GM21529 (cell line): Measurements from ENCODE around the gene FLNC.

Experiments
- ATAC-seq: cut with Tn5 transposase; IDR thresholded peaks from one replicate; pipeline ENCODE4 v1.9.1; 2021; ENCODE audit not compliant: unreplicated experiment

The FLNC gene

GRCh38 chr7:128800567-128800966 lies 29.6 kb upstream of the FLNC start:
- ATAC-seq, result no peak

- ATAC-seq, result no peak
These were observed 29.2 kb upstream of the FLNC start for GRCh38 chr7:128801003-128801402.

GRCh38 chr7:128801667-128802418 lies 28.4 kb upstream of the FLNC start:
- no peak for ATAC-seq

GRCh38 chr7:128804484-128804883 lies 25.7 kb upstream of the FLNC start:
- ATAC-seq, result no peak

GRCh38 chr7:128805225-128805624 lies 25.0 kb upstream of the FLNC start:
- no peak for ATAC-seq

- ATAC-seq, result no peak
These were observed 23.0 kb upstream of the FLNC start for GRCh38 chr7:128807191-128807590.

GRCh38 chr7:128809363-128809762 lies 20.8 kb upstream of the FLNC start:
- ATAC-seq, result no peak

GRCh38 chr7:128810473-128810872 lies 19.7 kb upstream of the FLNC start:
- ATAC-seq, result no peak

- ATAC-seq, result no peak
These were observed 19.2 kb upstream of the FLNC start for GRCh38 chr7:128810997-128811396.

GRCh38 chr7:128811631-128812430 lies 18.4 kb upstream of the FLNC start:
- no peak for ATAC-seq

GRCh38 chr7:128812514-128813168 lies 17.6 kb upstream of the FLNC start:
- no peak for ATAC-seq

- no peak for ATAC-seq
These were observed 15.7 kb upstream of the FLNC start for GRCh38 chr7:128814499-128814898.

- no peak for ATAC-seq
These were observed 14.8 kb upstream of the FLNC start for GRCh38 chr7:128815289-128815942.

- ATAC-seq, result no peak
These were observed 11.5 kb upstream of the FLNC start for GRCh38 chr7:128818694-128819093.

GRCh38 chr7:128821724-128822123 lies 8.5 kb upstream of the FLNC start:
- no peak for ATAC-seq

- ATAC-seq, result no peak
These were observed 3.7 kb upstream of the FLNC start for GRCh38 chr7:128826512-128826911.

- no peak for ATAC-seq
These were observed 3.3 kb upstream of the FLNC start for GRCh38 chr7:128826916-128827247.

GRCh38 chr7:128827248-128827958 lies 2.8 kb upstream of the FLNC start:
- no peak for ATAC-seq

- ATAC-seq, result no peak
These were observed 2.1 kb upstream of the FLNC start for GRCh38 chr7:128827971-128828711.
